GM18502 (cell line): ENCODE measurements around the gene NAV2.
"Not testable (repeated sequence)": the region's sequence is repeated elsewhere in the genome, so short reads cannot be mapped to it uniquely, and the experiment has no call there.

Experiments
- ATAC-seq: cut with Tn5 transposase; IDR thresholded peaks from one replicate; pipeline ENCODE4 v1.9.1; 2021; ENCODE audit warnings: mild to moderate bottlenecking; ENCODE audit not compliant: unreplicated experiment, poor library complexity

The NAV2 gene

DNA sequence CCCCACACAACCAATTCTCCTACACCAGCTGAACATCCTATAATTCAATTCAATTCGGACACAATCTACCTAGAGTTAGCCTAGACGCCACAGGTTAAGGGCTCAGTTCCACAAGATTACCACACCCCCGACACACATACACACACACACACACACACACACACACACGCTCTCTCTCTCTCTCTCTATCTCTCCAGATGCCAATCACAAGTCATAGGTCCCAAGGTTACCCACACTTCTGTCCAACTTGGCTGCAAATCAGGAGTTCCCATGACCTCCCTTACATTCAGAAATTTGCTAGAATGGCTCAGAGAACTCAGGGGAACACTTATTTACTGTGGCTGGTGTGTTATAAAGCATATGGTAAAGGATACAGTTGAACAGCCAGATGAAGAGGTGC, 243.6 kb downstream of the NAV2 start:
- no peak for ATAC-seq

DNA sequence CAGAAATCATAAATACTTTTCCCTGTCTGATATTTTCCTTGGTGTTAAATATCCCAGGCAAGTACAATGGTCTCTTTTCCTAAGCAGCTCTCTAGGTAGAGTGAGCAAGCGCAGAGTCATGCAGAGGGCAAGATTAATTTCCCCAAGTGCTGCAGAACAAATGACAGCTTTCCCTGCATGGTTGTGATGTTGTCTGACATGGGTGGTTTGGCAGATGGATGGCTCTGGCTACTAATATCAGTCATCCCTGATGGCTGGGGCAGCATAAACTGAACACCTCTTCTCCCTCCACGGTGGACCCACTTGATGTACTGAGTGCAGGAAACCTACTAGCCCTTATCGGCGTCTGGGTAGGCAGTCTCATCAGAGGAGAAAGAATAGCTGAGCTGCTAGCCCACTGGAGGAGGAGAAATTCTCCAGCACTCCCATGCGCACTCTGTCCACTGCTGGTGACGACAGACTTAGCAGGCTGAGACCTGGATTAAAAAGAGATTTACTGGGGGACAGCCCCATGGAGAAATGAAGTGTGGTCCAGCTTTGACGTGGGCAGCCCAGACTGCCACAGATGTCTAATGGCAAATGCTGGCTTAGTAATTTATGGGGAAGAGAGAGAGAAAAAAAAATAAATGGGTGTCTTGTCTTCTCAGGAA, 244.8 kb downstream of the NAV2 start:
- ATAC-seq: no peak

DNA sequence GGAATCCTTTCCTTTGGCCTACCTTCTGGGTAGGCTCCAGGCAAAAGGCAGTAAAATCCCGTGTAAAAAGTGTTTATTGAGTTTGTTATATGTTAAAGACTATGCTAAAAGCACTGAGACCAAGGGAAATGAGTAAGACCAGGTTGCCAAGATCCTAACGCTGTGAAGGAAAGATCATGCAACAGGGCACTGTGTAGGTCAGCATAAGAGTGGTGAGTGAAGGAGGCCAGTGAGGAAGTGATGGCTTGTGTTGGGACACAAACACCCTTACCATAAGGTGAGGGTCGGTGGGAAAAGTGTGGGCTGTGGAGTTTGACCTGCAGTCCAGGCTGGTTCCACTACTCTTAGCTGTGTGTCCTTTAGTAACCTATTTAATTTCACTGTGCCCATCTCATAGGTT, 245.6 kb downstream of the NAV2 start:
- no peak for ATAC-seq

DNA sequence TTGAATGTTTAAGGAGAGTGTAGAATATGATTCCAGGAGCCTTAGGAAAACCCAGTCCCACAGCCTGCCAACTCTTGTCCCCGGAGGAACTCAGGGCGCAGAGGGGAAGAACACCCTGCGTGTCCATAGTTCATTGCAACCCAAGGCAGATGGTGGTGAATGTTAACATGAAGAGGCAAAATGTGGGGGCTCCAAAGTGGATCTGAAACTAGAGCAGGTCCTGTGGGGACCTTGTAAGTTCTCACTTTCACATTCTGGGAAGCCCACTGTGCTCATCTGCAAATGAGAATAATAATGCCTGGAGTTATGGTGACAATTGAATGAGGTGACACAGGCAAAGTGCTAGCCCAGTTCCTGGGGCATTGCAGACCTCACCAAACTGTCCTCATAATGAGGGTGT, 246.6 kb downstream of the NAV2 start:
- no peak for ATAC-seq

DNA sequence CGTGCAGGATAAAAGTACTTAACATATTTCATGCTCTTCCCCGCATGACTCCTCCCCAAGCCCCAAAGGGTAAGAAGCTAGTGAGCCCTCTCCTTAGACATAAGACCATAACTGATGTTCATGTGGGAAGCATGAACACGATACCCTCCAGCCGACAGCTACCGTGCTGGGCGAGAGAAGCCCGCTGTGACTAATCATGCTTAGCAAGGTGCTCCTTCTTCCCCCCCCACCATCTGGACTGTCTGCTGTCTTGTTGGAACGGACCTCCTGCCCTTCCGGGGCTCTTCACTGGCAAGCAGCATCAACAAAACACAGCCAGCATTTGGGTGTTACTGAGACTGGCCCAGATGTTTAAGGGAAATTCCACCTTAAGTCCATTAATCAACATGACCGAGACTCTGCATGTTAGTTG, 247.0 kb downstream of the NAV2 start:
- no peak for ATAC-seq

DNA sequence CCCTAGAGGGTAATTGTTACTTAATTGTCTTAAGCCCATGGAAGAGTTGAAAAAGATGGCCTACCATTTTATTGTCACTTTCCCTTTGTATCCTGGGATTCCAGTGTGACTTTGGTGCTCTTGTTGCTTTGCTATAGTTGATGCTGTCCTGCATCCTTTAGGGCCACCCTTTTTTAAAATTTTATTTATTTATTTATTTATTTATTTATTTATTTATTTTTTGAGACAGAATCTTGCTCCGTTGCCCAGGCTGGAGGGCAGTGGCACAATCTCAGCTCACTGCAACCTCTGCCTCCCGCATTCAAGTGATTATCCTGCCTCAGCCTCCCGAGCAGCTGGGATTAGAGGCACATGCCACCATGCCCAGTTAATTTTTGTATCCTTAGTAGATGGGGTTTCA, 247.8 kb downstream of the NAV2 start:
- not testable (repeated sequence) for ATAC-seq

DNA sequence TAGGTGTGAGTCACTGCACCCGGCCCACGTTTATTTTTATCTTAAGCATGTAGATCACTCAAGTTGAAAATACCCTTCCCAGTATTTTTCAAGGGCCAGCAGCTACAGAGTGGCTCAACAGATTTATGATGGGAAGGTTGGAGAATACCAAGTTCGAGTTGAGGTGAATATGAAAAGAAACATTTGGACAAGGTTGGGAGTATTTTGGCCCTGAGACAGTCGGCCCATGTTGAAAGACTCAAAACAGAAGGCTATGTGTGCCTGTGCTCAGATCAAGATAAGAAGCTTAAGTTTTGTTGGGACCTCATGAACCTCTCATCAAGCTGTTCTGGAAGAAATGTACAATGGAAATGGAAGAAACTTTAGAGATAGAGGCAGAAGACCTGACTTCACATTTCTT, 248.6 kb downstream of the NAV2 start:
- no peak for ATAC-seq

DNA sequence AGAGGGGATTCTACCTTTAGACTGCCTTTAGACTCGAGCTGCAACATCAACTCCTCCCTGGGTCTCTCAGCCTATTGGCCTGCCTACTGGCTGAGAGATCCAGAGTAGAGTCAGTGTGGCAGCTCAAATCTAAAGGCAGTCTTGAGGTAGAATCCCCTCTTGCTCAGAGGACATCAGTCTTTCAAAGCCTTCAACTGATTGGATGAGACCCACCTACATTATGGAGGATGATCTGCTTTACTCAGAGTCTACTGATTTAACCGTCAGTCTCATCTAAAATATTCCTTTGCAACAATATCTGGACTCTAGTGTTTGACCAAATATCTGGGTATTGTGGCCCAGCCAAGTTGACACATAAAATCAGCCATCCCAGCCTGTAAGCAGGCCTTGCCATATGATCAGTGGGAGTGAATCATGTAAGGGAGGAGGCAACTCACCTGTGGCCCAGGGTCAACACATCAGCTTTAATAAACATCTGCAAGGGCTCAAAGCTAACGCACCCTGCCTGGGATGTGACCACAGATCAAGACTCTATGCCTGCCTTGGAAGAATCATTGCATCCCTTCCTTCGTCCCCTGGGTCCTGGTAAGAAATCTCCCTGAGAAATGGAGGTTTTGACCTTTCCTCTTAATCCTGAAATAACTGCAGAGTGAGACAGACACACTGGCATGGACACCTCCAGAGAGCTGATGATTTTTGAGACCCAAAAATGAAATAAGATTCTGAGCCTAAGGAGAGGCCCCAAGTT, 249.6 kb downstream of the NAV2 start:
- no peak for ATAC-seq

DNA sequence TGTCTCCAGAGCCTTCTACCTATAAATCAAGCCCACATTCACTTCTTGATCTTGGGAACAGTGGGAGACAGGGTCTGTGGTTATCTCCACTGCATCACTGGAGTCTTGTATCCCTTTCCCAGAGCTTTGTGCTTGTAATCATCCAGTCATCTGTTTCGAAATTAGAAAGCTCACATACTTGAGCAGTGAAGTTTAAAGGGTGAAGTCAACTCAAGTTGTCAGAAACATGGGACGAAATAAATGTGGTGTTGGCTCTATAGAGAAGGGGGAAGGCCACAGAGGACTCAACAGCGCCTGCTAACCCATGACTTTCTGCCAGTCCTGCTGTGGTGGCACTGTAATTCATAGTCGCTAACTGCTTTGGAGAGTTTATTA, 250.2 kb downstream of the NAV2 start:
- ATAC-seq: no peak

DNA sequence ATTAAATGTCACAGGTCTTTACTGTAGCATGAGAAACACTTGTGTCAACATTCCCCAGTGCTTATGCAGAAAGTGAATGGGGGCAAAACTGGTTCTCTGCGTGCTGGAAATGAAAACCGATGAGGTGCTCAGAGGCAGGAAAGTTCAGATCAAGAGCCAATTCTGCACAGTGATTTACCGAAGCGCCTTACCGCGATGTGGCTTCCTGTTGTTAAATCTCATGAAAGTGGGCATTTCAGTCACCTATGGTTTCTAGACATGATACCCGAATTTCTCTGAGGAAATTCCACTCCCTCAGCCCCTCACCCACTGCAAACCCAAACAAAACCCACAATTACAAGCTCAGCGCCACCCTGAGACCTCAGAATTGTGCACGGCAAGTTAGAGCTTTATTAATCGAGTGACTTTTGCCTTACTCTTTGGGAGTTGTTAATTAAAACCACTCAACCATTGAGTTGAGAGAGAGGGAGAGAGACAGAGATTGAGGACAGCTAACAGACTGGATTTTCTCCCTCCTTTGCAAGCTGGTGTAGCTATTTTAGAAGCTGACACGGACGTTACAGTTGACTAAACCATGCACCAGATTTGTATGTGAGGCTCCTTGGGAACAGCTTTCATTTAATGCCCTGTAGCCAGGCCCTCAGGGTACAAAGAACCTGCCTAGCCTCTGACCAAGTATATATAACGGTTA, 251.2 kb downstream of the NAV2 start:
- ATAC-seq: no peak

DNA sequence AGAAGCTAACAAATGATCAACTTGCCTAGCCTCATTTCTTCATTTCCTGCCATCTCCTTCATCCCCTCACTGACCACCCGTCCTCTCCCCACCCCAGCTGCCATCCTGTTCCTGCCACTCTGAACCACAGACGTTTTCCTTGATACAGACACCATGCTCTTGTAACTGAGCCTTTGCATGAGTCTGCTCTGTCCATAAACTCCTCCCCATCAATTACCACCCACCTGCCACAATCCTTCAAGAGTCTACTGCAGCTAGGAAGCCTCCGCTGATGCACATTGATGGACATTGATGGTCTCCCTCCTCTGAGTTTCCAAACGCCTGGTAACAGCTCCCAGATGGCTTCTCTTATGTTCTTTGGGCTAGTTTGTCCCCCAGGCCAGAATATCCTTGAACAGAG, 253.8 kb downstream of the NAV2 start:
- ATAC-seq: no peak

DNA sequence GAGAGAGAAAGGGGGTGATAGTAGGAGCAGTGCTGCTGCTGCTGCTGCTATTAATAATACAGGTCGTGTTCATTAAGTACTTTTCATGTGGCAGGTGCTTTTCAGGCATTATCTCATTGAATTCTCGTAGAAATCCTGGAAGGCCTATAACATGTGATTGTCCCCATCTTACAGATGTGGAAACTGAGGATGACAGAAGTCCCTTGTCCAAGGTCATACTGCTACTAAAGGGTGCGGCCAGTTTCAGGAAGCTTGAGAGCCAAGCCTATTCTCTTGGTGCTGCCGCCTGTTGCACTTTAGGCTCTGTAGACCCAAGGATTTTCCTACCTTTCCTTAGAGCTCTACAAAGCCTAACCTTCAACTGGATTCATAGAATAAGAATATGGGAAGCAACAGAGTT, 254.3 kb downstream of the NAV2 start:
- no peak for ATAC-seq

DNA sequence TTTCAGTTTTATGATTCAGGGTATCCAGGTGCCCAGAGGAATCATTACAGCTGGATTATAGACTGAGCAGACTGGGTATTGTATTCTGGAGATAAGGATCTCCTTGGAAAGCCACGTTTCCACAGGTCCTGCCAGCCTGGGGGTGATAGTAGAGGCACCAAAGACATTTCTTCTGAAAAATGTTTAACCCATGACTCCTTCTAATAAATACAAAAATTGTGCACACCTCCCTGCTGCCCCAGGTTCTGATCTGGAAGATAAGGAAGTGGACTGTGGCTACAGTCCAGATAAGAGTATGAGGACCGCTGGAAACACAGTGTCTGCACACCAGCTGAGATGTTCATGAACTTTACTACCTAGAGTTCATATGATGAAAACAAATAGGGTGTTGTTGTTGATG, 255.2 kb downstream of the NAV2 start:
- no peak for ATAC-seq

DNA sequence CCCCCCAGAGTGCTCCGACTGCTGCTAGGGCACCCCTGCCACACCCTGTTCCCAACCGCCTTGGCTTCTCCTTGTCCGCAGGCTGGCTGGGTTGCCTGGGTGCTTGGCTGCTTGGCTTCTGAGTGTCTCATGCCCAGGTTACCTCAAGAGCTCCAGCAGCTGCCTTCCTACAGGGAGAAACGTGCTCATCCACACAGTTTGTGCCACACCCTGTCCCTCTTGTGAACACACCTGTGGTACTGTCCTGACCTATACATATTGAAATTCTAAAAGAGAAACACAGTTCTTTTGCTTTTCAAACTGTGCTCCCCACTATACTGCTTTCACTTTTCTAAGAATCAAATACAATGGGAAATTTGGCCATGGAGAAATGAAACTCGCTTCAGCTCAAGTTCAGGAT, 256.2 kb downstream of the NAV2 start:
- no peak for ATAC-seq

DNA sequence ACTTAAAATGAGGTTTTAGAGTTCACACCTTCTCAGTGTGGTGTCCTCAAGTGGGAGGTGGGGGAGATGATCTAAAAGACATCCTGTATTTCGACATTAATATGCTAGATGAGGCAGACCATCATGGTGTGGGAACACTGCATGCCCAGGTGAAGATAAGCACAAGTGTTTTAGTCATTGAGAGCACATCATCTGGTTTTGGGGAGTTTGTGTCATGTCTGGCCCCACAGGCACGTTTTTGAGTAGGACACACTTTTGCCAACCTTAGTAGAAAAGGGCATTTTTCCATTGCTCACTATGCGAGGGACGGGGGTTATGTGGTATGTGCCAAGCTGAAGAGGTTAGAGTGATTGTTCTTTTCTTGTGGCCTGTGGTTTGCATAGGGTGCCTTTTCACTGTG, 258.3 kb downstream of the NAV2 start:
- no peak for ATAC-seq

DNA sequence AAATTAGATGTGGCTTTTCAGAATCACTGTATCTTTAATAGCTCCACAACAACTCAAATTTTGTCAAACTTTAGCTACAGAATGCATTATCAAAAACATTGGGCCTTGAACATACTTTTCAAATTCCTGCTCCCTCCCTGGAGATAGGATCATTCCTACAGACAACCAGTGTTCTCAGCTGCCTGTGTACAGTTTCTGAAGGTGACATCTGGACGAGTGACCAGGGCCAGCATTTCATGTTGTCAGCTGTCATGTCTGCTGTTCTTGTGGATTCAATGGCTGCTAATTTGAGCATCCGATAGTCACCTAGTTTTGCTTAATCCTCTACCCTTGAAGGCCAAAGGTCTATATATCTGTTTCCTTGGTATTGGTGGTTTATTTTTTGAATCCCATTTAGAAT, 259.5 kb downstream of the NAV2 start:
- no peak for ATAC-seq

DNA sequence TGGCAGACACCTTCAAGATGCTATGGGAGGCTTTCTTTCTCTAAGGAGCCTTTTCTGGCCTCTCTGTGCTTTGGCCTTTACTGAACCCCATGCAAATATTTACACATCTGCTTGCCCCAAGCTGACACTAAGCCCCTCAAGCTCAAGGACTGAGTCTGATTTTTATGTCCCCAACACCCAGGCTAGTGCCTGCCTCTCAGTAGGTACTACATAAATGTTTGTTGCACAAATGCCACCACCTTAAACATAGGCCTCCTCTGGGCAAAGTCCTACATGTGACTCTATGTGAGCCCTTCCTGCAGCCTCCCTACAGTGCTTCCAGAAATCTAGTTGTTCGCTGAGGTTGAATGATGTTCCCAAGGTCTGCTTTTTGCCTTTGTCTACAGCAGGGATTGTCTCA, 260.0 kb downstream of the NAV2 start:
- no peak for ATAC-seq

DNA sequence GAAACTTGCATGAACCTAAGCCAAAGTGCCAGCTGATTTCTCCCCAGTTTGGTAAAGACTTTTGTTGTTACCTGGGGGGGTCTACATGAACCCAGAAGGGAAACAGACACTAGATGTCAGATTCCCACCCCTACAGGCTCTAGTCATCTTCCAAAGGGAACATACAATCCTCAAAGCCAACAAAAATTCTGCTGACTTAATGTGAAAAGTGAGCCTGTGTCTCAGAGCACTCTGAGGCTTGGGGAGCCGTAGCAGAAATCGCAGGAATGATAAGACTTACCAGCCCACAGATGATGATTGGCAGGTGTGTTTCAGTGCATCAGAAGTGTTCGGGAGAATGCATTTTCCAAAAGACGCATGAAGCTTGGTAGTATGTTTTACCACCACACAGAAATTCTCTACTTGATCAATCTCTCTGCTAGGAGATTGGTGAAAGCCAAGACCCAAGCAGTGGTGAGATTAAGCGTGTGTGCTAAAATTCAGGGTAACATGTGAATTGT, 260.5 kb downstream of the NAV2 start:
- no peak for ATAC-seq

DNA sequence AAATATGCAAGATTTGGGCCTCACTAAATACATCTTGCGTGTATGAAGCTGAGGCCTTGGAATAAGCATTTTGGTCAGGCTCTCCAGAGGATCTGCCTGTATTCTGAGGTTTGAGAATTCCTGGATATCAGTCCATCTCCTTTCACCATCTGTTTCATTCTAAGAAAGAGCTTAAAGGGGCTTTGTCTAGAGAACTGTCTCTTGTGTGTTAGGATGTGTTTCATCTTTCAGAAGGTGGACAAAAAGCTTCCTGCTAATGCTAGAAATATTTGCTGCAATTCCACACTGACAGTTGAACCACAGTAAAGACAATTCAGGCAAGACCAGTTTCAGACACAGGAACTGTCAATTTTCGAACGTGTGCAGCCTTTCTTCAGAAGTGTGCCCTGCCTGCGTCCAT, 262.2 kb downstream of the NAV2 start:
- ATAC-seq: no peak

DNA sequence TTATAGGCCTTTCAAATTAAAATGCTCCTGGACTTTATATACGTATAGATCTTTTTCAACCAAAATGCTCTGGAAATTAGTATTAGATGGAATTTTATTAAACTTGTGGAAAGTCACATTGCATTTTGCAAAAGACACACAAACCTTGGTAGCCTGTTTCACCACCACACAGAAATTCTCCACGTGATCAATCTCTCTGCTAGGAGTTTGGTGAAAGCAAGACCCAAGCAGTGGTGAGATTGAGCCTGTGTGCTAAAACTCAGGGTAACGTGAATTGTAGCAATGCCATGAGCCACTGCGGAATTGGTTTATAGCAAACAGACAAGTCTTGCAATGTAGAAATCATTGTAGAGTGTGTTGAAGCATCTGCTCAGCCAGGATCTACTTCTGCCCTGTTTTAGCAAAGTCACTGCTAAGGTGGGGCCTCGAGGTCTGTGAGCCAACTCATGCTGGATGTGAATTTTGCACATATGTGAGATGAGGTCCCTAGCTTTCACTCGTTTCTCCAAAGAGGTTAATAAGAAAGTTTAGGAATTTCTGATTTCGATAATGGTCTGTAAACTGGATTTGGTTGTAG, 262.9 kb downstream of the NAV2 start:
- no peak for ATAC-seq

DNA sequence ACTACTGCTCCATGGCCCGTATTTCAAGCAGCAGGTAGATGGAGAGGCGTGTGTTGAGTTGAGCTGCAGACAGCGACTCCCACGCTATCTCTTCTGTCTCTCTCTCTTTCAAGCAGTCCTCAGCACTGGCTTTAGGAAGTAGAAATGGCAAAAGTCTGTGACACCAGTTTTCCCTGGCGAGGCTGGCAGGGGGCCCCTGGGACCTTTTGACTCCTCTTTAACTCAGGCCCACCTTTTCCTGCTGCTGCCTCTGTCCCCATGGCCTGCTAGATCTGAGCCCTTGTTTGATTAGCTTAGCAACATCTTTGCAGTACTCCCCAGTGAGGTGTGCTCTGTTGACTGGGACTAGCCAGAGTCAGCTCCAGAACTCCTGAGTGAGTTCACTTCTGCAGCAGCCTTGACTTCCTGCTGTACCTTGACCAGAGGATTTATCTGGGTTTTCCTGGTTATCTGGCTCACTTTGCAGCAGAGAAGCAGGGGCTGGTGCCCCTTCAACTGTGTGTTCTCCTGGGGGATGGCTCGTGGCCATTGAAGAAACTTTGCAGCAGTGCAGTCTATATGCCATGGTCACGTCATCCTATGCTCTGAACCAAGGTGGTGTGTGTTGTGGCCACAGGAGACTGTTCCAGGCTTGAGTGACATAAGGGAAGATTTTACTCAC, 263.8 kb downstream of the NAV2 start:
- ATAC-seq: no peak
